Stimulated activated CD4-positive, alpha-beta T cell treated with anti-CD3 and anti-CD28 coated beads, Interleukin-1b, Interleukin-23, amount 100 ng/mL, for 1 hour (primary cell): ENCODE measurements around the gene FBRSL1.
A peak's percentile ranks its signal among the peaks of the same experiment; 100 is the strongest.
"Not testable (repeated sequence)": the region's sequence is repeated elsewhere in the genome, so short reads cannot be mapped to it uniquely, and the experiment has no call there.

ENCODE experiments used
- DNase-seq, 2 donors: peaks; one replicate each; pipeline ENCODE4 v3.0.0-alpha.2; 2020; ENCODE audit warnings: low read depth in 2 of 2

FBRSL1 gene

GRCh38 chr12:132489602-132490266 lies at the start of gene FBRSL1:
Gene FBRSL1, plus strand, starts transcription at chr12:132490151.
- peak; percentile 90 to 94 for DNase-seq

GRCh38 chr12:132440420-132440819 lies 49.5 kb upstream of the FBRSL1 start:
- DNase-seq, result not testable (repeated sequence)

GRCh38 chr12:132441871-132442863 lies 47.8 kb upstream of the FBRSL1 start:
- DNase-seq, result no peak

GRCh38 chr12:132443091-132443490 lies 46.9 kb upstream of the FBRSL1 start:
- DNase-seq, result no peak

GRCh38 chr12:132444283-132444682 lies 45.7 kb upstream of the FBRSL1 start:
- no peak for DNase-seq

DNA sequence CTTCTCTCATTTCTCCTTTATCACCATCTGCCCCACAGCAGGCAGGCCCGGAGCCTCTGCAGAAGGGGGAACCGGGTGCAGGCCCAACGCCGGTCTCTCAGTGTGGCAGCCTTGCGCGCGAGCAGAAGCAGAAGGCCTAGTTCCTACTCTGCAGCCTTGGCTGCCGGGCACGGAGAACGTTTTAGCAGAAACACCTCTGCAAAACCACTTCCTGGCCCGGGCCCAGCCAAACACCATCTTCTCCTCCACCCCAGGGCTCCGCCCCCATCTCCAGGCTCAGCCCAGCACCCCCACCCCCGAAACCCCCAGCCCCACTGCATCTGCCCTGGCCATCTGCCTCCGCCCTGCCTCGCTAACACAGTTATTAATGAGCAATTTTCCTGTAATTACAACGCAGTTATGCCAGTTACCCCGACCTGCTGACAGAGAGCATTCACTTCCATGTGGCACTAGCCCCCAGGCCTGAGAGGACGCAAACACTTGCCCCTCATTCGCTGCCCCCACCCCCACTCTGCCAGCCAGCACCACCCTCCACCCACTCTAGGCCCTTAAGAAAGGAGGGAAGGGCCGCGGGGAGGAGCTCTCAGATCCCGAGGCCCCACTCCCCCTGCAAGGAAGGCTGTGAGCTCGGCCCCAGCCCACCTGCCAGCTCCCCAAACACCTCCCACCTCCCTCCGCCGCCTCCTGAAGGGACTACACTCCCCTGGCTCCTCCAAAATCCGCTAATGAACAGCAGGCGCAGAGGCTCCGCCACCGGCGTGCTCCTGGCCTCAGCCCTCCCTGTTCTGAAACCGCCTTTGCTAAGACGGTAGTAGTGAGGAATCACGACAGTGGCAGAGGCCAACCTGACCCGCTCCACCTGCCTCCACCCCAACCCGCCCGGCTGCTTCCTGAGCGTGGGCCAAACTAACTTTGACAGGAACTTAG lies 44.7 kb upstream of the FBRSL1 start:
- peak; percentile 40 to 54 for DNase-seq

DNA sequence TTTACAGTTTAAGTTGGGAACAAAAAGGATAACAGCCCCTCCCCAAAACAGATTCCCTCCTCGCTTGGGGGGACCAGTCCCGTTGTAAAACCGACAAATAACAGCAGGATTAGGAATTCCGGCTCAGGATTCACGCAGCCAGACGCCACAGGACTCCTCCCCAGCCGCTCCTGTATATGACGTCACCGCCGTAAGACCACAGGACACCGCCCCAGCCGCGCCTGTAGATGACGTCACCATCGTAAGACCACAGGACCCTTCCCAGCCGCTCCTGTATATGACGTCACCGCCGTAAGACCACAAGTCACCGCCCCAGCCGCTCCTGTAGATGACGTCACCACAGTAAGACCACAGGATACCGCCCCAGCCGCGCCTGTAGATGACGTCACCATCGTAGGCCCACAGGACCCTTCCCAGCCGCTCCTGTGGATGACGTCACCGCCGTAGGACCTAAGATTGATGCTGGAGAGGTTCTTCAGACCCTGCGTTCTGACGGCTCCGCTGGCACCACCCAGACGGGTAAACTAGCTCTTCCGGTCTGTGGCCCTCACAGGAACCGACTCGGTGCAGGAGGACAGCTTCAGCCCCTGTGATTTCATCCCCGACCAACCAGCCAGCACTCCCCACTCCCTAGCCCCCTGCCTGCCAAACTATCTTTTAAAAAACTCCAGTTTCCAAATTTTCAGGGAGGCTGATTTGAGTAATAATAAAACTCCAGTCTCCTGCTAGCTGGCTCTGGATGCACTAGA lies 43.9 kb upstream of the FBRSL1 start:
- peak in 1 of 2 donors; percentile 26 for DNase-seq

DNA sequence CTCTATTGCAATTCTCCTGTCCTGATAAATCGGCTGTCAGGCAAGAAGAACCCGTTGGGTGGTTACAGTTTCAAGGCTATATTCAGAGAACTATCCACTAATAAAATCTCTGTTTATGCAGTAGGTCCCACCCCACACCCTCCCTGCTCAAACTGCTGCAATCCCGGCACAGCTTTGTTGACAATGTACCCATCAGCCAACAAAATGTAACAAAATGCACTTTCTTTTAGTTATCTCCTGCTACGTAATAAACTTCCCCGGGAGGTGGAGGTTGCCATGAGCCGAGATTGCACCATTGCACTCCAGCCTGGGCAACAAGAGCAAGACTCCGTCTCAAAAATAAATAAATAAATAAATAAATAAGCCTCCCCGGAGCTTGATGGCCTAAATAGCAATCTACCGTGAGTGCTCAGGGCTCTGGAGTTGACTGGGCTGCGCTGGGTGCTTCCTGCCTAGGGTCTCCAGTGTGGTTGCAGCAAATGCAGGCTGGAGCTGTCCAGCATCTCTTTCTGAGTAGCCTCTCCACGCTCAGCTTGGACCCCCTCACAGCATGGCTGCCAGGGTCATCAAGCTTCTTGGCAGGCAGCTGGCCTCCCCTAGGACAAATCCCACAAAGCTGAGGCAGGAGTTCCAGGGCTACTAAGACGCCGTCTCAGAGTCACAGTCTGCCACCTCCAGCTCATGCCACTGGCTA lies 43.2 kb upstream of the FBRSL1 start:
- no peak for DNase-seq

GRCh38 chr12:132447327-132447720 lies 42.6 kb upstream of the FBRSL1 start:
- DNase-seq, result no peak

GRCh38 chr12:132447731-132448462 lies 42.1 kb upstream of the FBRSL1 start:
- no peak for DNase-seq

GRCh38 chr12:132448463-132448820 lies 41.5 kb upstream of the FBRSL1 start:
- DNase-seq, result no peak

DNA sequence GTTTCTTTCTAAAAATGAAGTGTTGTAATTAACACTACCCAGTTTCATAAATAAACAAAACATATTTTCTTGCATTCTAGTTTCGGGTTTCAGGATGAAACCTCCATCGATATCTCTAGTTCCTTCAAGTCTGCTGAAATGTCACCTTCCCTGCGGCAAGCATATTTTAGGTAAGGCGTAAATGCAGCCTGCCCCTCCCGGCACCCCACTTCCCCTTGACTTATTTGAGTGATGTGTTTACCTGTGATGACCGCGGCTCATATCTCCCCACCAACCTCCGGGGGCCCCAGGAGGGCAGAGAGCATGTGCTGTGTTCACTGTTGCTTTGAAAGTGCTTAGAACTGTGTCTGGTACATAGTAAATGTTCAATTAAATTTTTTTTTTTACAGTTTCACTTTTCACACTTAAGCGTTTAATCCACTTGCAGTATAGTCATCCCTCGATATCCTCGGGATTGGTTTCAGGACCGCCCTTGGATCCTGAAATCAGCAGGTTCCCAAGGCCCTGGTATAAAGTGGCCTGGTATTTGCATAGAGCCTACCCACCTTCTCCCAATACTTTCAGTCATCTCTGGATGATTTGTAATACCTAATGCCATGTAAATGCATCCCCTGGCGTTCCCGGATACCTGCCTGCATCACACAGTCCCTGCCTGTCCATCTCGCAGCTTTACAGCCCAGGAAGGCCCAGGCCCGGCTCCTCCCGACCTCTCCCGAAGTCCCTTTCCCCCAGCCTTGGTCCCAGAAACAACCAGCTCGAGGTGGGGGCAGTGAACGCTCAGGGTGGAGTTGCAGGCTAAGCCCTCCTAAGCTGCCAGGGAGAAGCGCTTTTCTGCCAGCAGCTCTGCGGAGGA lies 40.2 kb upstream of the FBRSL1 start:
- no peak for DNase-seq

- no peak for DNase-seq
Measured at GRCh38 chr12:132450418-132451171, 39.4 kb upstream of the FBRSL1 start.

- DNase-seq, result no peak
Measured at GRCh38 chr12:132451172-132451835, 38.6 kb upstream of the FBRSL1 start.

GRCh38 chr12:132451836-132452195 lies 38.1 kb upstream of the FBRSL1 start:
- no peak for DNase-seq

DNA sequence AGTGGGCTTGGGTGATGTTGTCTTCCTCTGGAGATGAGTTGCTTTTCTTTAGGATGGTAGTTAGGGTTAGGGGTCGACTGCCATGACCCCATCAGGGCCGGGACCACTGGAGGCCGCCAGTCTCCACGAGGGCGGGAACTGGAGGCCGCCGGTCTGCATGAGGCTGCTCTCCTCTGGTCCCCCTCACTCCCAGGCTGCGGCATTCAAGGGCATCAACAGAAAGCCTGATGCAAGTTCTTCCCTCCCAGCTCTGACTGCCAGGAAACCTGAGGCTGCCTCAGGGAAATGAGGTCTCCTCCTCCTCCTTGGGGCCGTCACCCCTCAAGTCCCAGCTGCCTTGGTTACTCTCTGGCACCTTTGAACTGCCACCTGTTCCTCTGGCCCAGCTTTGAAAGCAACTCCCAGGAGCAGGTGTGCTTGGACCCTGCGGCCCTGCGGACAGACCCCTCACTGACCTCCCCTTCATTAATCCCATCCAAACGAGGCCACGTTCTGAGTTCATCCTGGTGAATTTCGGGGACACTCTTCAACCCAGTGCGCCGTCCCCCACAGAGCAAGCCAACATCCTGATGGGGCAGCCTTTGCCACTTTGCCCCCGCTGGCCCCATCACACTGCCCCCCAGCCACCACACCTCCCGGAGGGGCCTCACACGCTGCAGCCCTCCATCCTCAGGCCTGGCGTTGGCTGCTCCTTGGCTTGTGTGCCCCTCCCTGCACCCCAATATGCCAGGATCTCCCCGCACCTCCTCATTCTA lies 37.2 kb upstream of the FBRSL1 start:
- DNase-seq, result no peak
